CD4-positive, alpha-beta T cell treated with Interleukin-15 for 1 hour (primary cell): ENCODE measurements around the gene ALDH9A1.
"Not testable (repeated sequence)": the region's sequence is repeated elsewhere in the genome, so short reads cannot be mapped to it uniquely, and the experiment has no call there.

Experiments
- DNase-seq: peaks from one replicate; pipeline ENCODE4 v3.0.0-alpha.2; 2020

ALDH9A1 gene

DNA sequence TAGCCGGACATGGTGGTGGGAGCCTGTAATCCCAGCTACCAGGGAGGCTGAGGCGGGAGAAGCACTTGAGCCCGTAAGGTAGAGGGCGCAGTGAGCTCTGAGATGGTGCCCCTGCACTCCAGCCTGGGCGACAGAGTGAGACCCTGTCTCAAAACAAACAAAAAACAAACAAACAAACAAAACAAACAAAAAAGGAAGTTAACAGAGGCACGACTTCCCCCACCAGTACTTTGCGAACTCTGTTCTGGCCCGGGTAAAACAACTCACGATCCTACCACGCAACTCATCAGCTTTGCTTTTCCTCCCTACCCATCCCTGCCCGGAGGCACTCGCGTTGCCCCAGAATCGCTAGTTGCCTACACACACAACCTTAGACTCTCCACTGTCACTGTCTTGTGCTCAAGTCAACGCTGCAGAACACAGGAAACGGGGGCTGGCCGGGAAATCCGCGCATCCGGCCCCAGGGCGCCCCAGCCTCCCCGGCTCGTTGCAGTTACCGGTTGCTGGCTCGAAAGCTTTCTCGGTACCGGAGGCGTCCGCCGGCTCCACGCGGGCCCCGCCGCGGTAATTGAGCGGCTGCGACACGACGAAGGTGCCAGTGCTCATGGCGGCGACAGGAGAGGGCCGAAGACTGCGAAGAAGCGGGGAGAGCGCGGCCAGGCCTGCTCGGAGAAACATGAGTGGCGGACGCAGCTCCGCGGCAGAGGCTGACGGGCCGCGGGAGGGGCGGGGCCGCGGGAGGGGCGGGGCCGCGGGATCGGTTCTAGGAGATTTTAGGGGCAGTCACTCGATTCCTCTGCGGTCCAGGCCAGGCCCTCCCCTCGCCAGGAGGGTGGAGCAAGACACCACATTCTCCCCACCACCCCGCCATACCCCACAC lies at the start of gene ALDH9A1:
Gene ALDH9A1 (minus strand): TSS at position 682 of the 880 bp plus-strand sequence. CDS start 4 bp downstream, at position 678.
- peak; percentile 85 for DNase-seq

DNA sequence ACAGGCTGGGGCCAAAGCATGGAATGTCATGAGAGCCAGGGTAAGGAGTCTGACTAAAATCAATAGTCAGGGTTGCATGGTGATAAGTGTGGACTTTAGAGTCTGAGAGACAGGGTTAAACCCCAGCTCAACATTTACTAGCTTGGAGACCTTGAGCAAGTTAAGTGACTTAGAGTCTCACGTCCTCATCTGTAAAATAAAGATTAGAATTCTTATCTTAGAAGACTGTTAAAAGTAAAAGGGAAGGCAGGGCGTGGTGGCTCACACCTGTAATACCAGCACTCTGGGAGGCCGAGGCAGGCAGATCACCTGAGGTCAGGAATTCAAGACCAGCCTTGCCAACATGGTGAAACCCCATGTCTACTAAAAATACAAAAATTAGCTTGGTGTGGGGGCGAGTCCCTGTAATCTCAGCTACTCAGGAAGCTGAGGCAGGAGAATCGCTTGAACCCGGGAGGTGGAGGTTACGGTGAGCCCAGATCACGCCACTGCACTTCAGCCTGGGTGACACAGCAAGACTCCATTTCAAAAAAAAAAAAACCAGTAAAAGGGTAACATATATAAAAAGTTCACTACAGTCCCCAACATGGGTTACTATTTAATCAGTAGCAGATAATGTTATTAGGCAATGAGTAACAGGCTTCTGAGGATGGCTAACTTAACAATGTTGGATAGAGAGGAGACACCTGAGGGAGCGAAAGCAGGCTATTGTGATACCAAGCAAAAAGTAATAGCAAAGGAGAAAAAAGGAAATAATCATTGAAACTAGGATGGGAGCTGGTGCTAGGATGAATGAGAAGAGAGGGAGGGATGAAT lies 49.5 kb upstream of the ALDH9A1 start:
- no peak for DNase-seq

DNA sequence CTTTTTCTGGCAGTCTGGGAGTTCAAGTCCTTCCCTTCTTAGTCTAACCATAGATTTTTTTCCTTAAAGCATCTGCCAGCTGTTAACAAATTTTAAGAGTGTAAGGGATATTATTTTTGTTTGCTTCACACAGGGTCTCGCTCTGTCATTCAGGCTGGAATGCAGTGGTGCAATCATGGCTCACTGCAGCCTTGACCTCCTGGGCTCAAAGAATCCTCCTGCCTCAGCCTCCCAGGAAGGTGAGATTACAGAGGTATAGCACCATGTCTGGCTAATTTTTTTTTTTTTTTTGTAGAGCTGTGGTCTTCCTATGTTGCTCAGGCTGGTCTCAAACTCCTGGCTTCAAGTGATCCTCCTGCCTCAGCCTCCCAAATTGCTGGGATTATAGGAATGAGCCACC lies 46.6 kb upstream of the ALDH9A1 start:
- DNase-seq: not testable (repeated sequence)

DNA sequence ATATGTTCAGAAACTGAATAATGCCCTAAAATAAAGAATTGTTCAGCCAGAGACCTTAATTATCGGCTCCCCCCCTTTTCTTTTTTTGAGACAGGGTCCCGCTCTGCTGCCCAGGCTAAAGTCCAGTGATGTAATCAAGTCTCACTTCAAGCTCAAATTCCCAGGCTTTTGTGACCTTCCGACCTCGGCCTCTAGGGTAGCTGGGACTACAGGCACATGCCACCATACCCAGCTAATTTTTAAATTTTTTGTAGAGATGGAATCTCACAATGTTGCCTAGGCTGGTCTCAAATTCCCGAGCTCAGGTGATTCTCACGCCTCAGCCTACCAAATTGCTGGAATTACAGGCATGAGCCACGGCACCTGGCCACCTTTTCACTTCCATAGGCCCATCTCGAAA lies 43.8 kb upstream of the ALDH9A1 start:
- DNase-seq: no peak

DNA sequence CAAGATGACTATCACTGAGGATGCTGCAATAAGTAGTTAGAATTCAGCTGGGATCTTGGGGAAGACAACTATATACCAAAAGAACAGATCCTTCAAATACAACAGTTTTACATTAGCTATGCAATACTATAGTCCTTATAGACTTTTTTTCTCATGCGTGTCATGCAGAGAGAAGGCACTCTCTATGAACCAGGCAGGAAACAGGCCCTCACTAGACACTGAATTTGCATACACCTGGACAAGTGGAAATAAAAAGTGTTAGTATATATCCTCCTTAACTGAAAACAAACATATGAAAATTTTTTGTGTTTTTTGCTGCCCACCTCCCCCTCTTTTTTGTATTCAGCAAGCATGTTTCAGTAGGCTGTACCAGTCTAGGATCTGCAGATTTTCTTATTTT lies 40.4 kb upstream of the ALDH9A1 start:
- DNase-seq: no peak

DNA sequence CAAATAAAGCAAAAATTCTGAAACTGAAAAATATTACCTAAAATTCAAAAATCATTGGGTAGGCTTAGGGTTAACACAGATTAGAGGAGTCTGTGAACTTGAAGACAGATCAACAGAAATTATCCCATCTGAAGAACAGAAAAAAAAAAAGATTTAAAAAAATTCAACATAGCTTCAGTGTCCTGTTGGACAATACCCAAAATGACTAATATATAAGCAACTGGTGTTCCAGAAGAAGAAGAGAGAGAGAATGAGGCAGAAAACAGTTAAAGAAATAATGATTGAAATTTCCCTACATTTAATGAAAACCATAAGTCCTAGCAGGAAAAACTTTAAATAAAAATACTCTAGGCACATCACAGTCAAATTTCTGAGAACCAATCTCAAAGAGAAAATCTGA lies 38.8 kb upstream of the ALDH9A1 start:
- no peak for DNase-seq

DNA sequence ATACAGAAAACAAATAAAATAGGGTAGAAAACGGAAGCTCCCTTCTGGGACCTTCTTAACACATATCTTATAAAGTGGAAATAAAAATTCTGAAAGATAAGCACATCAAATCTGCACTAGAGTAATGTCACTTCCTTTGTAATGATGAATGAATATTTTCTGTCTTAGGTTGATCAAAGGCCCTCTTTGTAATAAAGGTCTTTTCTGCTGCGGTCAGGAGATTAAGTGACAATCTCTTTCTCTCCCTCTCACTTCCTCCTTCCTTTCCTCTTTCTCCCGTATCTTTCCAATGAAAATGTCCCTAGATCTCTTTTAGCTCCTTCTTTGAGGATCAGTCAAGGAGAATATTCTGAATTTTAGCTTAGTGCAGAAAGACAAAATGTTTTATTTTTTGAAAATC lies 36.5 kb upstream of the ALDH9A1 start:
- DNase-seq: no peak

DNA sequence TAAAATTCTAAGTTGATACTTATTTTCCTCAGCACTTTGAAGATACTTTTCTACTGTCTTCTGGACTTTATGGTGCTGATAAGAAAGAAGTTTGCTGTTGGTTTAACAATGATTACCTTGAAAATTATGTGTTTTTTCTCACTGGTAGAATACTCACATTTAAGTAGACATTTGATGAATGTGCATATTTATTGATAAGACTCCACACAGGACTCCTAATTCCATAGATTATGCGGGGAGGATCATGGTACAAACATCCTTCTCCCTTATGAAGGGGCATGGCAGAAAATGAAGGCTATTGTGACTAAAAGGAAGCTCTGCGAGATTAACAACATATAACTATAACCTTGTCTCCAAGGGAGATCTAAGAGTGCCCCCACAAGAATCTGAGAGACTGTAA lies 28.5 kb upstream of the ALDH9A1 start:
- no peak for DNase-seq

DNA sequence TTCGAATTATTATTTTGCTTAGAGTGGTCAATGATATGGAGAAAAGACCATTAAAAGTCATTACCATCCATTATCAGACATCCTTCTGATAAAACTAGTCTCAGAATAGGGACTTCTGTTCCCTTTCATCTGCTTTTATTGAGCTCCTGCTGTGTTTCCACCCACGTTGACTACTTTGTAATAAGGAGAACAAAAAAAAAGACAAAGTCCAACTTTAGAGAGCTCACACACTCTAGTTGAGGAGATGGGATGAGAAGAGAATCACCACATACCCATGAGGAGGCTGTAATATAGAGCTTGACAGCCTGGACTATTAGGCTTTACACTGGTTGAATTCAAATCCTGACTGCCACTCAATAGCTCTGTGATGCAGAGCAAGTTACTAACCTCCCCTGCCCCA lies 27.8 kb upstream of the ALDH9A1 start:
- no peak for DNase-seq

DNA sequence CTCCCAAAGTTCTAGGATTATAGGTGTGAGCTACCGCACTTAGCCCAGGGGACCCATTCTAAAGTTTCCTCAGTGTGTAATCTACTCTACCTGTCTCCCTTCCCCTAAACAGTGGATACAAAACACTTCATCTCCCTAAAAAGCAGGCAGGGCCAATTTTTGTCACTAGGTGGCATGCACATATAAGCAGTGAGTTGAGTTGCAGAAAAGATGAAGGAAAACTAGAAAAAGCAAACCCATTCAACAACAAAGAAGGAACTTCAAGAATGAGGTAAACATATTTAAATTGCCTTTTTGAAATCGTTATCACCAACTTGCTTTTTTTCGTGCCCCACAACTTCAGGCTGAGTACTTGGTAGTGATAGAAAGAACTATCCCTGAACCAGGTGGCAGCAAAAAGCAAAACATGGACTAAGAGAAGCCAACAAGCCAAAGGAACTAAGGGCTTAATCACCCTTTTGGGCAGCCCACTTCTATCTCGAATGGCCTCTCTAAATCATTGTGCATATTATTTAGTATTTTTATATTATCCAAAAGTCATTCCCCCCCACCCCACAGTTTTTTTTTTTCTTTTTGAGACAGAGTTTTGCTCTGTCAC lies 19.7 kb upstream of the ALDH9A1 start:
- DNase-seq: peak; percentile 20

DNA sequence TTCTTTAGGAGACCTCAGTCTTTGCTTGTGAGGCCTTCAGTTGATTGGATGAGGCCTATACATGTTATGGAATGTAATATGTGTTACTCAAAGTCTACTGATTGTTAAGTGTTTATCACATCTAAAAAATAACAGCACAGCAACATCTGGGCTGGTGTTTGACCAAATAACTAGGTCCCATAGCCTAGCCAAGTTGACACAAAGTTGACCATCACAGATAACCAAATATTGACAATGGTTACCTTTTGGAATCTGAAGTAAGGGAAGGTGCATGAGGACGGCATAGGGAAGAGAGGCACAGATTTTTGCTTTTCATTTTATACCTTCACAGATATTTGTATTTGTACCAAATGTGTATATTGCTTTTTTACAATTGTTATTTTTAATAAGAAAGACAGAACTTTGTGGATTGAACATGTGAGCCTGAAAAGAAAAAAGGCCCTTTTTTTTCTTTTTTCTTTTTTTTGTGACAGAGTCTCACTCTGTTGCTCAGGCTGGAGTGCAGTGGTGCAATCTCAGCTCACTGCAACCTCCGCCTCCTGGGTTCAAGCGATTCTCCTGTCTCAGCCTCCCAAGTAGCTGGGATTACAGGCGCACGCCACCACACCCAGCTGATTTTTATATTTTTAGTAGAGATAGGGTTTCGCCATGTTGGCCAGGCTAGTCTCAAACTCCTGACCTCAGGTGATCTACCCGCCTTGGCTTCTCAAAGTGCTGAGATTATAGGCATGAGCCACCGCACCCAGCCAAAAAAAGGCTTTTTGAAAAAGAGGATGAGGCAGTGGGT lies 18.1 kb upstream of the ALDH9A1 start:
- not testable (repeated sequence) for DNase-seq

DNA sequence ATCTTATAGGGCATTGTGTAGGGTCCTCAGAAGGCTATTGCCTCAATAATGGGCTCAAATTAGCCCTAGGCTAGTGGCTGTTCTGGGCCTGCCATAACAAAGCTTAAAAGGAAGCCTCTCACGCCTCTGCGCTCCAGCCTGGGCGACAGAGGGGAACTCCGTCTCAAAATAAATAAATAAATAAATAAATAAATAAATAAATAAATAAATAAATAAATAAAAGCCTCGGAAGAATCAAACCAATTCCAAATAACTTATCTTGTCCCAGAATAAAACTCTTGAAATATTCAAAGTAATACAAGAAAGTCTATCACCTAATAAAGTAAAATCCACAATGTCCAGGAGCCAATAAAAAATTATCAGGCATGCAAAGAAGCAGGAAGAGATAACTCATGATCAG lies 14.4 kb upstream of the ALDH9A1 start:
- DNase-seq: no peak

DNA sequence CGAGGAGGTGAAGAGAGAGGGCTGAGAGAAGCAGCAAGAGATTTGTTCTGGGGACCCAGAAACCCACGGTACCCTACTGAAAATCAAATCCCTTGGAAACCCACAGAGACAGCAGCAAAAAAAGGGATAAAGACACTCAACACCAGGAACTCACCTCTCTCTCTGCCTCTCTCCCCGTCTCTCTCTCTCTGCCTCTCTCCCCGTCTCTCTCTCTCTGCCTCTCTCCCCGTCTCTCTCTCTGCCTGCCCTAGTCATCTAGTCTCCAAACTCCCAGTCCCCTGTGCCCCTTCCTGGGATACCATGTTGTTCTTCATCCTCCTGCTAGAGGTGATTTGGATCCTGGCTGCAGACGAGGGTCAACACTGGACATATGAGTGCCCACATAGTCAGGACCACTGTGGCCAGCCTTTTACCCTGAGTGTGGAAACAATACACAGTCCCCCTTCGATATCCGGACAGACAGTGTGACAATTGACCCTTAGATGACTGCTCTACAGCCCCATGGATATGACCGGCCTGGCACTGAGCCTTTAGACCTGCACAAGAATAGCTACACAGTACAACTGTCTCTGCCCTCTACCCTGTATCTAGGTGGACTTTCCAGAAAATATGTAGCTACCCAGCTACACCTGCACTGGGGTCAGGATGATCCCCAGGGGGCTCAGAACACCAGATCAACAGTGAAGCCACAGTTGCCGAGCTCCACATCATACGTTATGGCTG lies 9.8 kb upstream of the ALDH9A1 start:
- no peak for DNase-seq

DNA sequence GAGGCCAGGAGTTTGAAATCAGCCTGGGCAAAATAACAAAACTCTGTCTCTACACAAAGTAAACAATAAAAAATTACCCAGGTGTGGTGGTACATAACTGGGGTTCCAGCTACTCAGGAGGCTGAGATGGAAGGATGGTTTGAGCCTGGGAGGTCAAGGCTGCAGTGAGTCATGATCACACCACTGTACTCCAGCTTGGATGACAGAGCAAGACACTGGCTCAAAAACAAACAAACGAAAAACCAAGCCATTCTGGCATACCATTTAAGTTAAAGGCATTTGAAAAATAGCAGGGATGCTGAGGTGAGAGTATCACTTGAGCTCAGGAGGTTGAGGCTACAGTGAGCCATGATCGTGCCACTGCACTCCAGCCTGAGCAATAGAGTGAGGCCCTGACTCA lies 5.3 kb upstream of the ALDH9A1 start:
- no peak for DNase-seq

DNA sequence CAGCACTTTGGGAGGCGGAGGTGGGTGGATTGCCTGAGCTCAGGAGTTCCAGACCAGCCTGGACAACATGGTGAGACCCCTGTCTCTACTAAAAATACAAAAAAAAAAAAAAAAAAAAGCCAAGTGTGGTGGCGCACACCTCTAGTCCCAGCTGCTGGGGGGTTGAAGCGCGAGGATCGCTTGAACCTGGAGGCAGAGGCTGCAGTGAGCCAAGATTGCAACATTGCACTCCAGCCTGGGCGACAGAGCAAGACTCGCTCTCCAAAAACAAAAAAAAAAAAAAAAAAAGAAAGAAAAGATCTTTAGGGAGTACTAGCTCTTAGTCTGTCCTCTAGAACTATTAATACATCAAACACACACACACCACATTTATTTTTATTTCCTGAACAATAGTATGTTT lies 3.6 kb upstream of the ALDH9A1 start:
- not testable (repeated sequence) for DNase-seq

DNA sequence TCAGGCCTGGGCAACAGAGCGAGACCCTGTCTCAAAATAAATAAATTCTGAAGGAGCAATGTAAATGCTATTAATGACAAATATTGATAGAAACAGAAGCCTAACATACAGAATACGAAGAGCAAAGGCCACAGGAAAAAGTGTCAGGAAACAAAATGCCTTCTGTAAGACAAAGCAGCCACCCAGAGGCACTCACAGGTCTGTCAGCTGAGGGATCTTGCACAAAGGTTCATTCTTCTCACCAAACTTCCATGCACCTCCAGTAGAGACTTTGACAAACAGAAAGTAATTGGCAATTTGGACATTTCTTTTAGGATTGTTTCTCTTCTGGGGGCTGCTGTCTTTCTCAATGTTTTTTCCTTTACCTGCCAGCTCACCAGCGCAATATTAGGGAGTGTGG lies 1.2 kb upstream of the ALDH9A1 start:
- DNase-seq: no peak

DNA sequence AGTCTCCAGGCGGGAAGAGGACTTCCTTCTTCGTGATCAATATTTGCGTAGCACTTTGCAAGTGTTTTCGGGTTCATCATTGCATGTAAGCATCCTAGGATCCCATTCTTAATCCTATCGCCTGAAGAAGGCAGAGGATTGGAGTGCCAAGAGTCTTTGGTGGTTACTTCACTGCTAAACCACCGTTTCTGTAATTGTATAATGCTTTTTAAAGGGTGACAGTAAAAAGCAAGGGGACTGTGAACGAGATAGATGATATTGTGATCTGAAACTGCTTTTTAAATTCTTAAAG lies 345 bp upstream of the ALDH9A1 start:
- no peak for DNase-seq

DNA sequence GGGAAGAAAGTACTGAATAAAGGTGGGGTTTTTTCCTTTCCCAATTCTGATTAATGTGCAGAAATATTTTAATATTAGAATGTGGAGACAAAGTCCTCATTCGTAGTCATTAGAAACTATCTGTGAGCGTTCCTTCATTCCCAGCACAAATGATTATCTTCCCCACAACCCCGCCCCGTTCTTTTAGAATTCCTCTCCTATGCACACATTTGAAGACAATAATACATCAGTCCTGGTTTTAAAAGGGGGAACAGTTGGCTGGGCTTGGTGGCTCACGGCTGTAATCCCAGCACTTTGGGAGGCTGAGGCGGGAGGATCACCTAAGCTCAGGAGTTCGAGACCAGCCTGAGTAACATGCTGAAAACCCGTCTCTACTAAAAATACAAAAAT lies 876 bp downstream of the ALDH9A1 start:
- no peak for DNase-seq

DNA sequence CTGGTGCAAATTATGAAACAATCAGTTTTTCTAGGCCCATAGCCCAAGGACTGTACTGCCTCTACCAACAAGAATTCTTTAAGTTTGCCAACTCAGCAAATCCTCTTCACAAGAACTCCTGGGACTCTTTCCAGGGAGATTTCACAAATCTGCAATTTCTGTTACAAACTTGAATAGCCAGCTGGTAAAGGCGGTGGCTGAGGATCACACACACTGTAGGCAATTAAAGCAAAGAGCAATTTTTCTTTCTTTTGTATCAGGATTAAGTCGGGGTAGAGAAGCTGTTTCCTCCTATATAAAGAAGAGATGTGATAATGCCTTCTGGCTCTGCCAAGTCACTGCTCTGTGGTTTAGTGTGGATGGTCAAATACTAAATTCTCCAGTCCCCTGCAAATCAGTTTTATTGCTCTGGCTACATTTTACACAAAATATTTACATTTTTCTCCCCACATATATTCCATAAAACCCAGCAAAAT lies 1.7 kb downstream of the ALDH9A1 start:
- DNase-seq: no peak

DNA sequence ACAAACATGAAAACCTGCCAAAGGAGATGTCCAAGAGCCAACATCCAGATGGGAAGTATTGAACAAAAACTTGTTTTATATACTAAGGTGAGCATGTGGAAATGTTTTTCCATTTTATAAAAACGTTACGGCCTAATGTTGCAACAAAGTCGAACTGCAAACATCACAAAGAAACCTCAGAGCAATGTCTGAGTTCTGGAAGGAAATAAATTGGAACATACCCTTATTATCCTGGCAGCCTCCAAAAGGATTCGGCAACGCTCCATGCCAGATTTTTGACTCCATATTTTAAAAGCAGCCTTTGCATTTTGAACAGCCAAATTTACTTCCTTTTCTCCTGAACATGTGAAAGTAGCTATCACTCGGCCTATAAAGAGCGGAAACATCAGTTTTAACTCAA lies 3.3 kb downstream of the ALDH9A1 start:
- DNase-seq: no peak

DNA sequence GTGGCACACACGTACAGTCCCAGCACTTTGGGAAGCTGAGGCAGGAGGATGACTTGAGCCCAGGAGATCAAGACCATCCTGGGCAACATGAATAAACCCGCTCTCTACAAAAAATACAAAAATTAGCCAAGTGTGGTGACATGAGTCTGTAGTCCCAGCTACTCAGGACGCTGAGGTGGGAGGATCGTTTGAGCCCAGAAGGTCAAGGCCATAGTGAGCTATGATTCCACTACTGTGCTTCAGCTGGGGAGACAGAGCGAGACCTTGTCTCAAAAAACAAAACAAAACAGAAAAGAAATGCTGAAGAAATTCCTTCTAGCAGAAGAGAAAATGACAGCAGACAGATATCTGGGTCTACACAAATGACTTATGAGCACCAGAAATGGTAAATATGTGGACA lies 10.3 kb downstream of the ALDH9A1 start:
- DNase-seq: no peak

DNA sequence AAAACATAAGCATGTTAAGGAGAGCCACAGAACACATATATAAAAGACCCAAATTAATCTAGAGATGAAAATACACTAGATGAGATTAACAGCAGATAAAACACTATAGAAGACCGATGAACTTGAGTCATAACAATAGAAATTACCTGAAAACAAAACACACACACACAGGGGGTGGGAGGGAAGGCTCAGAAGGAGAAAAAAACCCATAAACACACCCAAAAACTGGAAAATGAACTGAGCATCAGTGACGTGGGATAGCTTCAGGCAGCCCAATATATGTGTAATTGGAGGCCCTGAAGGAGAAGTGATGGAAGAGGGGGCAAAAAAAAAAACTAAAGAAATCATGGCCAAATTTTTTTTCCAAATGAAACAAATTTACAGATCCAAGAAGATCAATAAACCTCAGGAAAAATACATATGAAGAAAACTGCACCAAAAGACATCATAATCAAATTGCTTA lies 11.4 kb downstream of the ALDH9A1 start:
- no peak for DNase-seq
